ENCODE measurements around the gene ROR1.

ROR1 gene

GRCh38 chr1:63870152-63870551 lies 96.3 kb downstream of the ROR1 start:
- TF ChIP-seq TAF1 (IDR thresholded peaks at IDR 0.05; ENCODE audit: borderline replicate concordance, insufficient read depth, low read length) = no peak
- TF ChIP-seq POLR2AphosphoS5 (IDR thresholded peaks at IDR 0.05; ENCODE audit: low read depth, low read length) = no peak
- TF ChIP-seq, protein P1, sequence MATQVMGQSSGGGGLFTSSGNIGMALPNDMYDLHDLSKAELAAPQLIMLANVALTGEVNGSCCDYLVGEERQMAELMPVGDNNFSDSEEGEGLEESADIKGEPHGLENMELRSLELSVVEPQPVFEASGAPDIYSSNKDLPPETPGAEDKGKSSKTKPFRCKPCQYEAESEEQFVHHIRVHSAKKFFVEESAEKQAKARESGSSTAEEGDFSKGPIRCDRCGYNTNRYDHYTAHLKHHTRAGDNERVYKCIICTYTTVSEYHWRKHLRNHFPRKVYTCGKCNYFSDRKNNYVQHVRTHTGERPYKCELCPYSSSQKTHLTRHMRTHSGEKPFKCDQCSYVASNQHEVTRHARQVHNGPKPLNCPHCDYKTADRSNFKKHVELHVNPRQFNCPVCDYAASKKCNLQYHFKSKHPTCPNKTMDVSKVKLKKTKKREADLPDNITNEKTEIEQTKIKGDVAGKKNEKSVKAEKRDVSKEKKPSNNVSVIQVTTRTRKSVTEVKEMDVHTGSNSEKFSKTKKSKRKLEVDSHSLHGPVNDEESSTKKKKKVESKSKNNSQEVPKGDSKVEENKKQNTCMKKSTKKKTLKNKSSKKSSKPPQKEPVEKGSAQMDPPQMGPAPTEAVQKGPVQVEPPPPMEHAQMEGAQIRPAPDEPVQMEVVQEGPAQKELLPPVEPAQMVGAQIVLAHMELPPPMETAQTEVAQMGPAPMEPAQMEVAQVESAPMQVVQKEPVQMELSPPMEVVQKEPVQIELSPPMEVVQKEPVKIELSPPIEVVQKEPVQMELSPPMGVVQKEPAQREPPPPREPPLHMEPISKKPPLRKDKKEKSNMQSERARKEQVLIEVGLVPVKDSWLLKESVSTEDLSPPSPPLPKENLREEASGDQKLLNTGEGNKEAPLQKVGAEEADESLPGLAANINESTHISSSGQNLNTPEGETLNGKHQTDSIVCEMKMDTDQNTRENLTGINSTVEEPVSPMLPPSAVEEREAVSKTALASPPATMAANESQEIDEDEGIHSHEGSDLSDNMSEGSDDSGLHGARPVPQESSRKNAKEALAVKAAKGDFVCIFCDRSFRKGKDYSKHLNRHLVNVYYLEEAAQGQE (IDR thresholded peaks at IDR 0.05; ENCODE audit: insufficient read depth in 1 of 2, low read depth in 2 of 2, low read length in 2 of 2) = no peak

GRCh38 chr1:63871463-63871862 lies 97.6 kb downstream of the ROR1 start:
- TF ChIP-seq TAF1 (IDR thresholded peaks at IDR 0.05; ENCODE audit: borderline replicate concordance, insufficient read depth, low read length) (no peak), FOXP2 (optimal IDR thresholded peaks at IDR 0.05; ENCODE audit: borderline replicate concordance, extremely low read depth, extremely low read length, insufficient read depth) (no peak), POLR2AphosphoS5 (IDR thresholded peaks at IDR 0.05; ENCODE audit: low read depth, low read length) (no peak), SIN3A (IDR thresholded peaks at IDR 0.05; ENCODE audit: borderline replicate concordance, insufficient read depth, low read length) (no peak)

DNA sequence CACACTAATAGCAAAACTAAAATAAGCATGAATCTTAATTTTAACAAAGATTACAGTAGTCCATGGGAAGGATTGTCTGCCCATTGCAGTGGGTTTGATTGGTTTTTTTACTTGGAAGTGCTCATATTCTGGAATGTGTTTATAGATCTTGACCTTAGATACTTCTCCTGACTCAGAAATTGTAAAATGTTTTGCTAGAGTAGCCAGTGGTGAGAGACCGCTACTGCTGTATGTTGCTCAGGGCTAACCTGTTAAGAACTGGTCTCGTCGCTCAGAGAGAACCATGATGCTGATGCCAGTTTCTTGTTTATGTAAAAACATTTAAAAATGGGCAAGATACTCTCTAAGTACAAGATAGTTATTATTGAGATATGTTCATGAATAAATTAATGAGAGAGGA lies 99.9 kb downstream of the ROR1 start:
- TF ChIP-seq, protein P1 (IDR thresholded peaks at IDR 0.05; ENCODE audit: insufficient read depth in 1 of 2, low read depth in 2 of 2, low read length in 2 of 2) = no peak
- TF ChIP-seq TAF1 (IDR thresholded peaks at IDR 0.05; ENCODE audit: borderline replicate concordance, insufficient read depth, low read length) = no peak
- TF ChIP-seq FOXP2 (optimal IDR thresholded peaks at IDR 0.05; ENCODE audit: borderline replicate concordance, extremely low read depth, extremely low read length, insufficient read depth) = no peak
- TF ChIP-seq SIN3A (IDR thresholded peaks at IDR 0.05; ENCODE audit: borderline replicate concordance, insufficient read depth, low read length) = no peak
- TF ChIP-seq POLR2AphosphoS5 (IDR thresholded peaks at IDR 0.05; ENCODE audit: low read depth, low read length) = no peak

GRCh38 chr1:63874278-63874880 lies 100.6 kb downstream of the ROR1 start:
- TF ChIP-seq SIN3A (IDR thresholded peaks at IDR 0.05; ENCODE audit: borderline replicate concordance, insufficient read depth, low read length) (no peak), TAF1 (IDR thresholded peaks at IDR 0.05; ENCODE audit: borderline replicate concordance, insufficient read depth, low read length) (no peak), POLR2AphosphoS5 (IDR thresholded peaks at IDR 0.05; ENCODE audit: low read depth, low read length) (no peak)
- TF ChIP-seq, protein P1 (IDR thresholded peaks at IDR 0.05; ENCODE audit: insufficient read depth in 1 of 2, low read depth in 2 of 2, low read length in 2 of 2) = no peak

DNA sequence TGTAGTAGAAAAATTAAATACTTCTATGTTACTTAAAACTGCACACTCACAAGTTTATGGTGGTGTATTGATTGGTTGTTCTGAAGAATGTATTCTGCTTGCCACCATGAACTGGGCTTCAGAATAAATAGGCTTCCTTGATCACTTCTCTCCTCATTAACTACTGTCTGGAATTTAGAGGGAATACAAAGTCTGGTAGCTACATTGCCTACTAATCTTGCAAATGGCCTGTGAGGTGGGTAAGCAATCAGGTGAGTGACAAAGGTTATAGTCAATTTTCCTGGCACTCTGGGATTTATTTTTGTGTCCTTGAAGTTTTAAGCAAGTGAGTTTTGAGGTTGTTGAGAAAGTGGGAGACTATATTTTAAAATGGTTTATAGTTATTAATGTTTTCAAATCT lies 101.8 kb downstream of the ROR1 start:
- no peak for TF ChIP-seq SIN3A (IDR thresholded peaks at IDR 0.05; ENCODE audit: borderline replicate concordance, insufficient read depth, low read length)
- TF ChIP-seq, protein P1 (IDR thresholded peaks at IDR 0.05; ENCODE audit: insufficient read depth in 1 of 2, low read depth in 2 of 2, low read length in 2 of 2) = no peak
